HG03108 (cell line): ENCODE data around the gene SUPT20HL1.

Source experiments
- ATAC-seq: cut with Tn5 transposase; IDR thresholded peaks from one replicate; pipeline ENCODE4 v1.9.1; 2021; ENCODE audit warnings: moderate library complexity; ENCODE audit not compliant: unreplicated experiment

SUPT20HL1 gene

GRCh38 chrX:24395775-24396174 lies 35.3 kb downstream of the SUPT20HL1 start:
- ATAC-seq: peak; percentile 88

GRCh38 chrX:24396236-24396930 lies 35.9 kb downstream of the SUPT20HL1 start:
- no peak for ATAC-seq

- no peak for ATAC-seq
Observed at GRCh38 chrX:24396931-24397279, 36.5 kb downstream of the SUPT20HL1 start.

GRCh38 chrX:24398766-24399165 lies 38.3 kb downstream of the SUPT20HL1 start:
- no peak for ATAC-seq

GRCh38 chrX:24399550-24399949 lies 39.1 kb downstream of the SUPT20HL1 start:
- ATAC-seq: no peak

GRCh38 chrX:24405959-24406358 lies 45.5 kb downstream of the SUPT20HL1 start:
- ATAC-seq: no peak
